A204.1 (cell line): ENCODE measurements around the gene MR1.

Experiments used
- FAIRE-seq: peaks from 2 replicates; lab custom pipeline; 2012; peaks lifted over from hg19 to GRCh38; lab: Jason Lieb, UNC

The MR1 gene

GRCh38 chr1:181064702-181065101 lies 30.9 kb downstream of the MR1 start:
- no peak for FAIRE-seq

- no peak for FAIRE-seq
Measured at GRCh38 chr1:181073638-181074037, 39.9 kb downstream of the MR1 start.

- no peak for FAIRE-seq
Measured at GRCh38 chr1:181075766-181076350, 42.1 kb downstream of the MR1 start.

GRCh38 chr1:181076852-181077251 lies 43.1 kb downstream of the MR1 start:
- no peak for FAIRE-seq

- no peak for FAIRE-seq
Measured at GRCh38 chr1:181077576-181078242, 43.9 kb downstream of the MR1 start.

- FAIRE-seq: no peak
Measured at GRCh38 chr1:181079382-181079781, 45.6 kb downstream of the MR1 start.

- no peak for FAIRE-seq
Measured at GRCh38 chr1:181079920-181080319, 46.1 kb downstream of the MR1 start.

- FAIRE-seq: no peak
Measured at GRCh38 chr1:181080556-181080955, 46.8 kb downstream of the MR1 start.

GRCh38 chr1:181081395-181081794 lies 47.6 kb downstream of the MR1 start:
- FAIRE-seq: no peak

- no peak for FAIRE-seq
Measured at GRCh38 chr1:181083842-181084605, 50.2 kb downstream of the MR1 start.

GRCh38 chr1:181084606-181084969 lies 50.8 kb downstream of the MR1 start:
- no peak for FAIRE-seq

- no peak for FAIRE-seq
Measured at GRCh38 chr1:181086091-181086490, 52.3 kb downstream of the MR1 start.

- no peak for FAIRE-seq
Measured at GRCh38 chr1:181086926-181087325, 53.1 kb downstream of the MR1 start.

- FAIRE-seq: no peak
Measured at GRCh38 chr1:181087400-181087901, 53.7 kb downstream of the MR1 start.

GRCh38 chr1:181088079-181089016 lies 54.6 kb downstream of the MR1 start, which contains the start of gene IER5:
IER5 (plus strand) TSS chr1:181088700; CDS start chr1:181088903, 203 bp downstream.
- no peak for FAIRE-seq

GRCh38 chr1:181089017-181089675 lies 55.4 kb downstream of the MR1 start:
- no peak for FAIRE-seq

GRCh38 chr1:181089676-181090544 lies 56.1 kb downstream of the MR1 start:
- no peak for FAIRE-seq

- FAIRE-seq: no peak
Measured at GRCh38 chr1:181090641-181091126, 56.9 kb downstream of the MR1 start.

- FAIRE-seq: no peak
Measured at GRCh38 chr1:181091309-181092040, 57.7 kb downstream of the MR1 start.

- FAIRE-seq: no peak
Measured at GRCh38 chr1:181092056-181092455, 58.3 kb downstream of the MR1 start.
